ENCODE data around the gene CDH23. TPM values are rescaled to one million over a fixed set of nuclear protein-coding genes. Genes with fewer than 3 reads are reported as not detected.

Gene CDH23
- total and polyA plus RNA-seq, 9 of the 15 experiments (the other 6 are each of a cell fraction or from before 2014, with no cell fraction given): 0.18 to 1.2 (median 0.47) TPM

DNA sequence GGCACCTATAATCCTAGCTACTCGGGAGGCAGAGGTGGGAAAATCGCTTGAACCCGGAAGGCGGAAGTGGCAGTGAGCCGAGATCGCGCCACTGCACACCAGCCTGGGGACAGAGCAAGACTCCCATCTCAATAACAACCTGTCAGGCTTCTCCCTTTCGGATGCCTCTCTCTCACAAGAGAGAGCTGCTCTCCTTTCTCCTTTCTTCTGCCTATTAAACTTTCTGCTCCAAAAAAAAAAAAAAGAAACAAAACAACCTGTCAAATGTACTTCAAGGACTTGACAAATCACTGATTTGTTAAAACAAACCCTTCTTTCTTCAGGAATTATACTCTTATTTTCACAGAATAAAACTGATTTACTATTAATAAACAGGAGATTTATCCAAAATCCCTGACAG, 450.7 kb downstream of the CDH23 start (continued):
- TF ChIP-seq, protein P1, sequence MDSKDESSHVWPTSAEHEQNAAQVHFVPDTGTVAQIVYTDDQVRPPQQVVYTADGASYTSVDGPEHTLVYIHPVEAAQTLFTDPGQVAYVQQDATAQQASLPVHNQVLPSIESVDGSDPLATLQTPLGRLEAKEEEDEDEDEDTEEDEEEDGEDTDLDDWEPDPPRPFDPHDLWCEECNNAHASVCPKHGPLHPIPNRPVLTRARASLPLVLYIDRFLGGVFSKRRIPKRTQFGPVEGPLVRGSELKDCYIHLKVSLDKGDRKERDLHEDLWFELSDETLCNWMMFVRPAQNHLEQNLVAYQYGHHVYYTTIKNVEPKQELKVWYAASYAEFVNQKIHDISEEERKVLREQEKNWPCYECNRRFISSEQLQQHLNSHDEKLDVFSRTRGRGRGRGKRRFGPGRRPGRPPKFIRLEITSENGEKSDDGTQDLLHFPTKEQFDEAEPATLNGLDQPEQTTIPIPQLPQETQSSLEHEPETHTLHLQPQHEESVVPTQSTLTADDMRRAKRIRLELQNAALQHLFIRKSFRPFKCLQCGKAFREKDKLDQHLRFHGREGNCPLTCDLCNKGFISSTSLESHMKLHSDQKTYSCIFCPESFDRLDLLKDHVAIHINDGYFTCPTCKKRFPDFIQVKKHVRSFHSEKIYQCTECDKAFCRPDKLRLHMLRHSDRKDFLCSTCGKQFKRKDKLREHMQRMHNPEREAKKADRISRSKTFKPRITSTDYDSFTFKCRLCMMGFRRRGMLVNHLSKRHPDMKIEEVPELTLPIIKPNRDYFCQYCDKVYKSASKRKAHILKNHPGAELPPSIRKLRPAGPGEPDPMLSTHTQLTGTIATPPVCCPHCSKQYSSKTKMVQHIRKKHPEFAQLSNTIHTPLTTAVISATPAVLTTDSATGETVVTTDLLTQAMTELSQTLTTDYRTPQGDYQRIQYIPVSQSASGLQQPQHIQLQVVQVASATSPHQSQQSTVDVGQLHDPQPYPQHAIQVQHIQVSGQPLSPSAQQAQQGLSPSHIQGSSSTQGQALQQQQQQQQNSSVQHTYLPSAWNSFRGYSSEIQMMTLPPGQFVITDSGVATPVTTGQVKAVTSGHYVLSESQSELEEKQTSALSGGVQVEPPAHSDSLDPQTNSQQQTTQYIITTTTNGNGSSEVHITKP (IDR thresholded peaks at IDR 0.05; ENCODE audit: partially characterized antibody): no peak

DNA sequence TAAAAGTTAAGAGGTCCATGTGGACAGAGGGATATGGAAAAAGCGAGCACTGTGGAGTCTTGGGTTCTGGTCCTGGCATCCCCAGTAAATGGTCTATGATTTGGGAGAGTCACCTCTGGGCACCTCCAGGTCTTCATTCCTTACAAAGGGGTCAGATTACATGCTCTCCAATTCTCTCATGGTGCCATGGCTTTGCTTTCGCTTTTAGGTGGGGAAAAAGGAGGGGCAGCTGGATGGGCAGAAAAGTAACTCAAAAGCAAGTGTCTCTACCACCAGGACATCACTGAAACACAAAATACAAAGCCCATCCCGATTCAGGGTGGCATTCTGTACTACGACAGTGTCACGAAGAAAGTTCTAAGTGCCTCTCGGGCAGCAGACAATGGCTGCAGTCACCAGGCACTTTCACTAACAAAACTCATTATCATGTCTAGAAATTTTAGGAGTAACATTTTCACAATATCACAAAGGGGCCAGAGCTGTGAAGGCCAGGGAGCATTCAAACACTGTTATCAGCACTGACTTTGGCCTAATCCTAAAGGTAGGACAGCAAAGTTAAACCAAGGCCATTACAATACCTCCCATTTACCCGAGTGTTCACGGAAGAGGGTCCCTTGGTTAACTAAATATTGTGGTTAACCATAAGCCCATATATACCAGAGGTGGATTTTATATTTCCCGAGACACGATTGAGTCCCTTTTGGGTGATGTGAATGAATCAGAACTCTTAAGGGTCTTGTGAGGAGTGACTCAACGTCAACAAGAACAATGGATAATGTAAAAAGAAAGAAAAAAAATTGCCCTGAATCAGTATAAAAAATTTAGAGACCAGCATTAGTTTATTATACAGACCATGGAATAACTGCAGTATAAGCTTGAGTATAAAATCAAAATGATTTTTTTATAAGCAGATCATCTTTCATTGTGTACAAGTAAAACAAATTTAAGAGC, 451.9 kb downstream of the CDH23 start:
- intact Hi-C loops (cut with micrococcal nuclease) (no loop called here), in situ Hi-C loops (cut with MboI) (no loop called here)
- 36% methylated on average over 11 of the region's 11 CpGs for WGBS (ENCODE audit: insufficient coverage, low coverage, missing lambda C conversion rate)
- TF ChIP-seq CBFA2T3 (IDR thresholded peaks at IDR 0.05) (peak; percentile 2; the same call in 1 of the 2 replicates), TSC22D4 (tag; IDR thresholded peaks at IDR 0.05) (no peak)
- TF ChIP-seq, protein P2, sequence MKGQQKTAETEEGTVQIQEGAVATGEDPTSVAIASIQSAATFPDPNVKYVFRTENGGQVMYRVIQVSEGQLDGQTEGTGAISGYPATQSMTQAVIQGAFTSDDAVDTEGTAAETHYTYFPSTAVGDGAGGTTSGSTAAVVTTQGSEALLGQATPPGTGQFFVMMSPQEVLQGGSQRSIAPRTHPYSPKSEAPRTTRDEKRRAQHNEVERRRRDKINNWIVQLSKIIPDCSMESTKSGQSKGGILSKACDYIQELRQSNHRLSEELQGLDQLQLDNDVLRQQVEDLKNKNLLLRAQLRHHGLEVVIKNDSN (CRISPR knock-in tag; IDR thresholded peaks at IDR 0.05): 0 out of 2 replicates have a peak, but pooled peaks have one; percentile 20
- TF ChIP-seq, protein P3, sequence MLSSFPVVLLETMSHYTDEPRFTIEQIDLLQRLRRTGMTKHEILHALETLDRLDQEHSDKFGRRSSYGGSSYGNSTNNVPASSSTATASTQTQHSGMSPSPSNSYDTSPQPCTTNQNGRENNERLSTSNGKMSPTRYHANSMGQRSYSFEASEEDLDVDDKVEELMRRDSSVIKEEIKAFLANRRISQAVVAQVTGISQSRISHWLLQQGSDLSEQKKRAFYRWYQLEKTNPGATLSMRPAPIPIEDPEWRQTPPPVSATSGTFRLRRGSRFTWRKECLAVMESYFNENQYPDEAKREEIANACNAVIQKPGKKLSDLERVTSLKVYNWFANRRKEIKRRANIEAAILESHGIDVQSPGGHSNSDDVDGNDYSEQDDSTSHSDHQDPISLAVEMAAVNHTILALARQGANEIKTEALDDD (IDR thresholded peaks at IDR 0.05): peak; percentile 21; the same call in 1 of the 2 replicates
- DNase-seq (ENCODE audit: extremely low read depth in 1 of 4, low spot score in 3 of 4): no peak
- CTCF ChIA-PET (ENCODE audit: low intra/inter-chr PET ratio): no interaction called here
- POLR2A ChIA-PET: interaction anchor here (0.6 to 5.0 kb wide), 8 partner anchors 10 to 1896 kb away, joined by 3 to 97 read pairs (median 10); partner anchors contain the start of gene SEC24C
- FAIRE-seq: peak; percentile 44
- peaks cover 33% of the 10 kb centered on the region for H3K36me3 ChIP-seq (ENCODE audit: control insufficient read depth, insufficient read depth, low read length)
- H3K27ac ChIP-seq (ENCODE audit: extremely low read depth, low read depth, low read length): peak overlapping the region; percentile 86
- H3K4me3 ChIP-seq: peak overlapping the region; percentile 69
- no TSS peak for BruUV-seq (replicated peaks)
- H3K4me2 ChIP-seq (ENCODE audit: insufficient read depth, low read length): peak overlapping the region; percentile 92
- H3K4me1 ChIP-seq (replicated peaks in 1 of 2; ENCODE audit: control insufficient read depth in 2 of 2, insufficient read depth in 2 of 2, low read length in 2 of 2): peaks cover 31 to 33% of the 10 kb centered on the region in 2 experiments
- peaks cover 21% of the 10 kb centered on the region; the same call in 1 of the 2 replicates for H4K20me1 ChIP-seq (replicated peaks; ENCODE audit: control insufficient read depth, insufficient read depth, low read length)
- H3K27me3 ChIP-seq (ENCODE audit: control insufficient read depth in 2 of 2, insufficient read depth in 2 of 2, low read length in 2 of 2): no peaks in the 10 kb centered on the region
- H3K9me1 ChIP-seq (ENCODE audit: control insufficient read depth, insufficient read depth, low read length): no peaks in the 10 kb centered on the region
- peaks cover 6% of the 10 kb centered on the region for H3K9me3 ChIP-seq (replicated peaks; ENCODE audit: control insufficient read depth, insufficient read depth, low read depth, low read length)
- no peak for ATAC-seq
- H2AFZ ChIP-seq (ENCODE audit: low read depth, low read length): no peak overlapping the region
- H3K79me2 ChIP-seq (ENCODE audit: control insufficient read depth, insufficient read depth, low read length): peaks cover 75% of the 10 kb centered on the region
- peak overlapping the region; percentile 23 to 81; a peak in 3 of 4 replicates for H3K9ac ChIP-seq (ENCODE audit: insufficient read depth in 1 of 2, low read depth in 2 of 2, low read length in 2 of 2)
